ENCODE results near the gene RBM7. TPM values are rescaled to one million over a fixed set of nuclear protein-coding genes. Genes with fewer than 3 reads are reported as not detected.

Gene RBM7
- total RNA-seq, 1 donor from 2014 or later: 44.8 TPM

GRCh38 chr11:114442536-114442935, 42.1 kb downstream of the RBM7 start:
- Mint-ChIP-seq H3K4me1 (ENCODE audit: unreplicated experiment) (peaks cover 33% of the 10 kb centered on the region), H3K4me3 (ENCODE audit: unreplicated experiment) (no peak overlapping the region), H3K36me3 (ENCODE audit: low read depth, unreplicated experiment) (peaks cover 14% of the 10 kb centered on the region), H3K9me3 (ENCODE audit: unreplicated experiment) (no peaks in the 10 kb centered on the region), H3K27me3 (ENCODE audit: unreplicated experiment) (no peaks in the 10 kb centered on the region), H3K27ac (ENCODE audit: unreplicated experiment) (no peak overlapping the region)
- TF ChIP-seq, protein P1, sequence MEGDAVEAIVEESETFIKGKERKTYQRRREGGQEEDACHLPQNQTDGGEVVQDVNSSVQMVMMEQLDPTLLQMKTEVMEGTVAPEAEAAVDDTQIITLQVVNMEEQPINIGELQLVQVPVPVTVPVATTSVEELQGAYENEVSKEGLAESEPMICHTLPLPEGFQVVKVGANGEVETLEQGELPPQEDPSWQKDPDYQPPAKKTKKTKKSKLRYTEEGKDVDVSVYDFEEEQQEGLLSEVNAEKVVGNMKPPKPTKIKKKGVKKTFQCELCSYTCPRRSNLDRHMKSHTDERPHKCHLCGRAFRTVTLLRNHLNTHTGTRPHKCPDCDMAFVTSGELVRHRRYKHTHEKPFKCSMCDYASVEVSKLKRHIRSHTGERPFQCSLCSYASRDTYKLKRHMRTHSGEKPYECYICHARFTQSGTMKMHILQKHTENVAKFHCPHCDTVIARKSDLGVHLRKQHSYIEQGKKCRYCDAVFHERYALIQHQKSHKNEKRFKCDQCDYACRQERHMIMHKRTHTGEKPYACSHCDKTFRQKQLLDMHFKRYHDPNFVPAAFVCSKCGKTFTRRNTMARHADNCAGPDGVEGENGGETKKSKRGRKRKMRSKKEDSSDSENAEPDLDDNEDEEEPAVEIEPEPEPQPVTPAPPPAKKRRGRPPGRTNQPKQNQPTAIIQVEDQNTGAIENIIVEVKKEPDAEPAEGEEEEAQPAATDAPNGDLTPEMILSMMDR (IDR thresholded peaks at IDR 0.05; ENCODE audit: unreplicated experiment): no peak
- DNase-seq (ENCODE audit: low spot score): no peak

DNA sequence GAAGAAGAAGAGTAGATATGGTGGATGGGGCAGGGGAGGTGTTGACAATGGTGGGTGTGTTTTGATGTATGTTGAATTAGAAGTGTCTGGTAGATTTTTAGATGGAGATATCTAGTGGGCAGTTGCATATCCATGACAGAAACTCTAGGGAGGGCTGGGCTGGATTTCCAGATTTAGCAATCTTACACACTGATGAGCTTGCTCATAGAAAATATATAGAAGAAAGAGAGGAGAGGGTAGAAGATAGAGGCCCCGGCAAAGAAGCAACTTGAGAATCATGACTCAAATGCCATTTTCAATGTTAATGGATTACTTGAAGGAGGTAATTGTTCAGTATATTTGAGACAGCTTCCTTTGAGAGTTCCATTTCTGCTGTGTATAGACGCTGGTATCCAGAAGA, 47.0 kb downstream of the RBM7 start:
- TF ChIP-seq, protein P1 (IDR thresholded peaks at IDR 0.05; ENCODE audit: unreplicated experiment): no peak
- H3K9me3 Mint-ChIP-seq (ENCODE audit: unreplicated experiment): no peaks in the 10 kb centered on the region
- DNase-seq (ENCODE audit: low spot score): no peak
- H3K27me3 Mint-ChIP-seq (ENCODE audit: unreplicated experiment): no peaks in the 10 kb centered on the region
- no peak overlapping the region for H3K4me3 Mint-ChIP-seq (ENCODE audit: unreplicated experiment)
- no peaks in the 10 kb centered on the region for H3K4me1 Mint-ChIP-seq (ENCODE audit: unreplicated experiment)
- H3K27ac Mint-ChIP-seq (ENCODE audit: unreplicated experiment): no peak overlapping the region
- peaks cover 10% of the 10 kb centered on the region for H3K36me3 Mint-ChIP-seq (ENCODE audit: low read depth, unreplicated experiment)

- Mint-ChIP-seq H3K4me1 (ENCODE audit: unreplicated experiment) (no peaks in the 10 kb centered on the region), H3K9me3 (ENCODE audit: unreplicated experiment) (no peaks in the 10 kb centered on the region), H3K27ac (ENCODE audit: unreplicated experiment) (no peak overlapping the region), H3K27me3 (ENCODE audit: unreplicated experiment) (no peaks in the 10 kb centered on the region), H3K36me3 (ENCODE audit: low read depth, unreplicated experiment) (peaks cover 10% of the 10 kb centered on the region), H3K4me3 (ENCODE audit: unreplicated experiment) (no peak overlapping the region)
- DNase-seq (ENCODE audit: low spot score): no peak
- TF ChIP-seq, protein P1 (IDR thresholded peaks at IDR 0.05; ENCODE audit: unreplicated experiment): no peak
Observed at GRCh38 chr11:114447892-114448291, 47.4 kb downstream of the RBM7 start.

DNA sequence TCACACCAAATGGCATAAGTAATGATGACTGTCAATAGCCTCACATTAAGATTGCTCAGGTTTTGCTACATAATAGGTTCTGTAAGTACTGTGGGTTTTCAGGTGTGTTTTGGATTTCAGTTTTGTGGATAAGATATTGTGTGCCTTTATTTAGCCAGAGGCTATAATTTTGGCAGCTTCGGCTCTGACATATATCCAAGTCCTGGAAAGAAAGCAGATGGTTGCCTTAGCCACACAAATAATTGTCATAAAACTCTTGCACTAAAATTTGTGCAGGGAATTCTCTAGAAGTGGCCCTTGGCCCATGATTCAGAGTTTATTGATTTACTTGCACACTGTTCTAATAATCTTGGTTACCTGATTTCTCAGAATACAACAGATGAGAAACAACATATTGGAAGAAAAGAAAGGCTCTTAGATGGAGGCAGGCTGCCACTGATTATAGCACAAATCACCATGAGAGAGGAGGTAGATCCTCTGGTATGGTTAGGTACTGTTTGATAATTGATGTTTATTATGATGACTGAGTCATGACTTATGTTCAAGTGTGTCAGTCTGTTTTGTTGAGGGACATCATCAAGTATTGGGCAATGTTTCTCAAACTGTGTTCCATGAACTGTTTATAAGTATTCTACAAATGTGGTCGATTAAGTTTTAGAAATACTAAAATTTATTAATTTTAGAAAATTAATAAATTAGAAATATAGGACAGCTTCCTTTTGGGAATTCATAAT, 48.5 kb downstream of the RBM7 start:
- H3K9me3 Mint-ChIP-seq (ENCODE audit: unreplicated experiment): no peaks in the 10 kb centered on the region
- H3K4me1 Mint-ChIP-seq (ENCODE audit: unreplicated experiment): no peaks in the 10 kb centered on the region
- H3K27me3 Mint-ChIP-seq (ENCODE audit: unreplicated experiment): no peaks in the 10 kb centered on the region
- TF ChIP-seq, protein P1 (IDR thresholded peaks at IDR 0.05; ENCODE audit: unreplicated experiment): no peak
- peaks cover 10% of the 10 kb centered on the region for H3K36me3 Mint-ChIP-seq (ENCODE audit: low read depth, unreplicated experiment)
- H3K4me3 Mint-ChIP-seq (ENCODE audit: unreplicated experiment): no peak overlapping the region
- DNase-seq (ENCODE audit: low spot score): no peak
- no peak overlapping the region for H3K27ac Mint-ChIP-seq (ENCODE audit: unreplicated experiment)

DNA sequence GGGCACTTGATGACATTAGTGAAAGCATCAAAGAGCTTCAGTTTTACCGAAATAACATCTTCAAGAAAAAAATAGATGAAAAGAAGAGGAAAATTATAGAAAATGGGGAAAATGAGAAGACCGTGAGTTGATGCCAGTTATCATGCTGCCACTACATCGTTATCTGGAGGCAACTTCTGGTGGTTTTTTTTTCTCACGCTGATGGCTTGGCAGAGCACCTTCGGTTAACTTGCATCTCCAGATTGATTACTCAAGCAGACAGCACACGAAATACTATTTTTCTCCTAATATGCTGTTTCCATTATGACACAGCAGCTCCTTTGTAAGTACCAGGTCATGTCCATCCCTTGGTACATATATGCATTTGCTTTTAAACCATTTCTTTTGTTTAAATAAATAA, 49.4 kb downstream of the RBM7 start:
- TF ChIP-seq, protein P1 (IDR thresholded peaks at IDR 0.05; ENCODE audit: unreplicated experiment): no peak
- no peaks in the 10 kb centered on the region for H3K4me1 Mint-ChIP-seq (ENCODE audit: unreplicated experiment)
- no peak for DNase-seq (ENCODE audit: low spot score)

More for the DNA sequence above, 49.4 kb downstream of the RBM7 start:
- no peaks in the 10 kb centered on the region for H3K9me3 Mint-ChIP-seq (ENCODE audit: unreplicated experiment)
- peaks cover 10% of the 10 kb centered on the region for H3K36me3 Mint-ChIP-seq (ENCODE audit: low read depth, unreplicated experiment)
- no peak overlapping the region for H3K4me3 Mint-ChIP-seq (ENCODE audit: unreplicated experiment)
- no peak overlapping the region for H3K27ac Mint-ChIP-seq (ENCODE audit: unreplicated experiment)
- no peaks in the 10 kb centered on the region for H3K27me3 Mint-ChIP-seq (ENCODE audit: unreplicated experiment)
